ENCODE data around the gene NDUFA13. TPM values are rescaled to one million over a fixed set of nuclear protein-coding genes. Genes with fewer than 3 reads are reported as not detected.

Gene NDUFA13
- total and polyA plus RNA-seq, 2 experiments from 2014 or later = 119 to 843 TPM

DNA sequence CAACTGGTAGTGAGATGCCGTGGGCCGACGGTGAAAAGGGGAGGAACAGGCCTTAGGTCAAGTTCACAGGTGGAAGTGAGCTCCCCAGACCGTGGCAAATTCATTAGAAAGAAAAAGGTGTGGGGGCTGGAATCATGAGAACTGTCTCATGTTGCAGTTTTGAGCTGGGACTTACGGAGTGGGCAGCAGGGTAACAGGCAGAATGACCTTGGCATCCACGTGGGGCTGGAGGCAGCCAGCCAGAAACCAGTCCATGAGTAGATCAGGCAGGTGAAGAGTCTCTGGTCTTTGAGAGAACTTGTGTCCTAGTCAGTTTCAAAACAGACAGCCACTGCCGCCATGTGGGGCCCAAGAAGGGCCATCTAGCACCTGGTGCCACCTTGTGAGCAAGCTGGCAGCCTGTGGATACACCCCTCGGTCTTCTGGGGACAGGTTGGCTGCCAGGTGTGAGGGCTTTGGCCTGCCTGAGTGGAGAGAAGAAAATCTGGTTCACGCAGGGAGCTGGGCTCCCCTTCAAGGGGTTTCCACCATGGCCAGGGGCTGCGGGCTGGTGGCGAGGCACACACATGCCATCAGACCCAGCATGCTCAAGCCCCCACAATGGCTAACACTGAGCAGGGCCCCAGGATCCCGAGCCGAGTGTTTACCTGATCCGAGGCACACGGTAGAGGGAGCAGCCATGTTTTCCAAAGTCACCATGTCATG lies 24.6 kb upstream of the NDUFA13 start:
- Histone ChIP-seq H3K36me3 (peaks cover 16% of the 10 kb centered on the region), H3K9me3 (ENCODE audit: low read depth) (no peaks in the 10 kb centered on the region), H3K27me3 (no peaks in the 10 kb centered on the region), H3K27ac (no peak overlapping the region), H3K4me1 (ENCODE audit: low read depth) (peaks cover 28% of the 10 kb centered on the region), H3K4me3 (no peak overlapping the region)
- TF ChIP-seq, protein P1, sequence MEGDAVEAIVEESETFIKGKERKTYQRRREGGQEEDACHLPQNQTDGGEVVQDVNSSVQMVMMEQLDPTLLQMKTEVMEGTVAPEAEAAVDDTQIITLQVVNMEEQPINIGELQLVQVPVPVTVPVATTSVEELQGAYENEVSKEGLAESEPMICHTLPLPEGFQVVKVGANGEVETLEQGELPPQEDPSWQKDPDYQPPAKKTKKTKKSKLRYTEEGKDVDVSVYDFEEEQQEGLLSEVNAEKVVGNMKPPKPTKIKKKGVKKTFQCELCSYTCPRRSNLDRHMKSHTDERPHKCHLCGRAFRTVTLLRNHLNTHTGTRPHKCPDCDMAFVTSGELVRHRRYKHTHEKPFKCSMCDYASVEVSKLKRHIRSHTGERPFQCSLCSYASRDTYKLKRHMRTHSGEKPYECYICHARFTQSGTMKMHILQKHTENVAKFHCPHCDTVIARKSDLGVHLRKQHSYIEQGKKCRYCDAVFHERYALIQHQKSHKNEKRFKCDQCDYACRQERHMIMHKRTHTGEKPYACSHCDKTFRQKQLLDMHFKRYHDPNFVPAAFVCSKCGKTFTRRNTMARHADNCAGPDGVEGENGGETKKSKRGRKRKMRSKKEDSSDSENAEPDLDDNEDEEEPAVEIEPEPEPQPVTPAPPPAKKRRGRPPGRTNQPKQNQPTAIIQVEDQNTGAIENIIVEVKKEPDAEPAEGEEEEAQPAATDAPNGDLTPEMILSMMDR (IDR thresholded peaks at IDR 0.05; ENCODE audit: low read depth, low read length) = no peak
- DNase-seq (ENCODE audit: low read depth in 1 of 2, low spot score in 1 of 2) = no peak

DNA sequence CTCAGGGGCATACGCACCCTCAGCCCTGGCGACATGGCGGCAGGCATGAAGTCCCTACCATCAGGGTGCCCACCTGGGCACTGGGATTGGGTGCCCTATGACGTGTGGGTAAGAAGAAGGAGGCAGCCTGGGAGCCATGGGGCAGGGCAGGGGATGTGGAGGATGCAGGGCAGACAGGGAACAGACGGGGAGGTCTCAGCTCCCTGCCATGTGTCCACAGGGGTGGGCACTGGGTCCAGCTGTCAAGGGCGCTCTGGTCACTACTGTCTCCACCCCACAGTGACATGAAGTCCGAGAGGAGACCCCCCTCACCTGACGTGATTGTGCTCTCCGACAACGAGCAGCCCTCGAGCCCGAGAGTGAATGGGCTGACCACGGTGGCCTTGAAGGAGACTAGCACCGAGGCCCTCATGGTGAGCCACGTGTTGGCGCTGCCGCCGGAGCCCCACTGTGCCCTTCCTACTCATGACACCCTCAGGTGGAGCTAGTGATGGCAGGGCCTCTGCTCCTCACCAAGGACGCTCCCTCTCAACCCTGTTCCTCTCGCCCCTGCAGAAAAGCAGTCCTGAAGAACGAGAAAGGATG lies 23.9 kb upstream of the NDUFA13 start:
- TF ChIP-seq, protein P1 (IDR thresholded peaks at IDR 0.05; ENCODE audit: low read depth, low read length) = no peak
- Histone ChIP-seq H3K4me1 (ENCODE audit: low read depth) (peaks cover 26% of the 10 kb centered on the region), H3K36me3 (peaks cover 20% of the 10 kb centered on the region), H3K27ac (no peak overlapping the region), H3K4me3 (no peak overlapping the region), H3K27me3 (no peaks in the 10 kb centered on the region), H3K9me3 (ENCODE audit: low read depth) (no peaks in the 10 kb centered on the region)
- no peak for DNase-seq (ENCODE audit: low read depth in 1 of 2, low spot score in 1 of 2)

- Histone ChIP-seq H3K4me3 (no peak overlapping the region), H3K4me1 (ENCODE audit: low read depth) (peaks cover 12% of the 10 kb centered on the region), H3K36me3 (peaks cover 28% of the 10 kb centered on the region), H3K27me3 (no peaks in the 10 kb centered on the region), H3K27ac (no peak overlapping the region), H3K9me3 (ENCODE audit: low read depth) (no peaks in the 10 kb centered on the region)
- no peak for DNase-seq (ENCODE audit: low read depth in 1 of 2, low spot score in 1 of 2)
- TF ChIP-seq, protein P1 (IDR thresholded peaks at IDR 0.05; ENCODE audit: low read depth, low read length) = no peak
Measured at GRCh38 chr19:19493841-19494546, 22.0 kb upstream of the NDUFA13 start.

DNA sequence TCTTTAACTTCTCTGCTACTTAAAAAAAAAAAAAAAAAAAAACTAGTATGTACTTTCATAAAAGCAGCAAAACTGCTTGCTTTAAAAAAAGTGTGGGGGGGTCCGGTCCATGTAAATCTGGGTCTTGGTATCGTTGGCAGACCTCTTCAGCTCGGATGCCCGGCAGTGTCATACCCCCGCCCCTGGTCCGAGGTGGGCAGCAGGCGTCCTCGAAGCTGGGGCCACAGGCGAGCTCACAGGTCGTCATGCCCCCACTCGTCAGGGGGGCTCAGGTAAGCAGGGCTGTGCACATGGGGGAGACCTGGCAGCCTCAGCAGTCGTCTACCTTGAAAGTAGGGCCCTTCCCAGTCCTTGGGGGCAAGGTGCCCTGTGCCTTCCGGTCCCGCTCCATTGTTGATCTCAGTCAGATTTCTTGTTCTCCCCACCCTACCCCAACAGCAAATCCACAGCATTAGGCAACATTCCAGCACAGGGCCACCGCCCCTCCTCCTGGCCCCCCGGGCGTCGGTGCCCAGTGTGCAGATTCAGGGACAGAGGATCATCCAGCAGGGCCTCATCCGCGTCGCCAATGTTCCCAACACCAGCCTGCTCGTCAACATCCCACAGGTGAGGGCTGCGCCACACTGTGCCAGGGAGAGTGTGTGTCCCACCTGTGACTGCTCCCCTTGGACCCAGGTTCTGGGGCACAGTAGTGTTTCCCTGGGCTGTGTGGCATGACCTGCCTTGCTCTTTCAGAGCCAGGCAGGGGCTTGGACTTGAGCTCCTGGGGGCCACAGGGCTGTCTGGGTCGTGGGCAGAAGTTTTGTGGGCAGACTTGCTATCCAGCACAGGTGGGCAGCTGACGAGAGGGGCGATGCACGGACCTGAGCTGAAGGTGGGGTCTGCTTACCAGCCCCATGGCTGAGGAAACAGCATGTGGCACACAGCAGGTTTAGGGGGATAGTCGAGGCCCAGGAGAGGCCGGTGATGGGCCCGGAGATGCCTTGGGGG lies 20.1 kb upstream of the NDUFA13 start:
- H3K9me3 ChIP-seq (ENCODE audit: low read depth) = no peaks in the 10 kb centered on the region
- H3K27ac ChIP-seq = no peak overlapping the region
- DNase-seq (ENCODE audit: low read depth in 1 of 2, low spot score in 1 of 2) = no peak
- H3K4me3 ChIP-seq = no peak overlapping the region
- H3K4me1 ChIP-seq (ENCODE audit: low read depth) = no peaks in the 10 kb centered on the region
- TF ChIP-seq, protein P1 (IDR thresholded peaks at IDR 0.05; ENCODE audit: low read depth, low read length) = no peak
- peaks cover 32% of the 10 kb centered on the region for H3K36me3 ChIP-seq
- no peaks in the 10 kb centered on the region for H3K27me3 ChIP-seq

Measured in cardiac muscle cell (in vitro differentiated cells and primary cell).